ENCODE results near the gene NOS1AP. TPM values are rescaled to one million over a fixed set of nuclear protein-coding genes. Genes with fewer than 3 reads are reported as not detected.
A peak's percentile ranks its signal among the peaks of the same experiment; 100 is the strongest.

Gene NOS1AP
- total RNA-seq, 1 donor from 2014 or later = 4.5 TPM

DNA sequence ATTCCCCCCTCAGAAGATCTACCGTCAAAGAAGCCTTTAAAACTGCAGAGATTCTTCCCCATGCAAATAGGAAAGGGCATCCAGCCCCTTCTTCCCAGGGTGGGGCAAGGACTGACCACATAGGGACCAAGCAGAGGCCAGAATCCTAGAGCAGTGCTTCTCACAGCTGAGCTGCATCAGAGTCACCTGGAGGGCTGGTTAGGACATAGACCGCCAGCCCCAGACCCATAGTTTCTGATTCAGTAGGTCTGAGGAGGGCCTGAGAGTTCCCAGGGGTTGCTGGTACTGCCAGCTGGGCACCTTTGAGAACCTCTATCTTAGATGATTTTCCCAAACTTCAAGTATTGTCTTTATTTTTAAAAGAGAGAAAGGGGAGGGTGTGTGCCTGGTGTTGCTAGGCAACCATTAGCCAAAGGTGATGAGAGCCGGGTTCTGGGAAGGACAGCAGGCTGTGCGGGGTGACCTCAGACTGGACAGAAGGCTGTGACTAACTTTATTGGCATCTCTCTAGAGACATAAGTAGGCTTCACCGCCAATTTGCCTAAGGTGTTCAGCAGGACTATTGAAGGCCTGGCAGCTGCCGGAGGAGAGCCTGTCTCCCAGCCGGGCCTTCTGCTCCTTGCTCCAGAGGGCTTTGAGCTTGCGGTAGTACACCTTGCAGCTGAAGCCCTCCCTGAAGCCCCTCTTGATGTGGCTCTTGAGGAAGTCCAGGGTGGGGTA is 304.2 kb downstream of the NOS1AP start:
- Mint-ChIP-seq H3K27me3 (ENCODE audit: low read depth) (no peaks in the 10 kb centered on the region), H3K36me3 (ENCODE audit: low read depth) (peaks cover 2% of the 10 kb centered on the region), H3K9me3 (ENCODE audit: low read depth) (no peaks in the 10 kb centered on the region), H3K4me1 (ENCODE audit: low read depth) (peaks cover 19% of the 10 kb centered on the region), H3K27ac (ENCODE audit: unreplicated experiment) (peak overlapping the region; percentile 51), H3K4me3 (ENCODE audit: unreplicated experiment) (no peak overlapping the region)
- no peak for DNase-seq (ENCODE audit: low spot score)
- TF ChIP-seq, protein P1, sequence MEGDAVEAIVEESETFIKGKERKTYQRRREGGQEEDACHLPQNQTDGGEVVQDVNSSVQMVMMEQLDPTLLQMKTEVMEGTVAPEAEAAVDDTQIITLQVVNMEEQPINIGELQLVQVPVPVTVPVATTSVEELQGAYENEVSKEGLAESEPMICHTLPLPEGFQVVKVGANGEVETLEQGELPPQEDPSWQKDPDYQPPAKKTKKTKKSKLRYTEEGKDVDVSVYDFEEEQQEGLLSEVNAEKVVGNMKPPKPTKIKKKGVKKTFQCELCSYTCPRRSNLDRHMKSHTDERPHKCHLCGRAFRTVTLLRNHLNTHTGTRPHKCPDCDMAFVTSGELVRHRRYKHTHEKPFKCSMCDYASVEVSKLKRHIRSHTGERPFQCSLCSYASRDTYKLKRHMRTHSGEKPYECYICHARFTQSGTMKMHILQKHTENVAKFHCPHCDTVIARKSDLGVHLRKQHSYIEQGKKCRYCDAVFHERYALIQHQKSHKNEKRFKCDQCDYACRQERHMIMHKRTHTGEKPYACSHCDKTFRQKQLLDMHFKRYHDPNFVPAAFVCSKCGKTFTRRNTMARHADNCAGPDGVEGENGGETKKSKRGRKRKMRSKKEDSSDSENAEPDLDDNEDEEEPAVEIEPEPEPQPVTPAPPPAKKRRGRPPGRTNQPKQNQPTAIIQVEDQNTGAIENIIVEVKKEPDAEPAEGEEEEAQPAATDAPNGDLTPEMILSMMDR (IDR thresholded peaks at IDR 0.05) = no peak

DNA sequence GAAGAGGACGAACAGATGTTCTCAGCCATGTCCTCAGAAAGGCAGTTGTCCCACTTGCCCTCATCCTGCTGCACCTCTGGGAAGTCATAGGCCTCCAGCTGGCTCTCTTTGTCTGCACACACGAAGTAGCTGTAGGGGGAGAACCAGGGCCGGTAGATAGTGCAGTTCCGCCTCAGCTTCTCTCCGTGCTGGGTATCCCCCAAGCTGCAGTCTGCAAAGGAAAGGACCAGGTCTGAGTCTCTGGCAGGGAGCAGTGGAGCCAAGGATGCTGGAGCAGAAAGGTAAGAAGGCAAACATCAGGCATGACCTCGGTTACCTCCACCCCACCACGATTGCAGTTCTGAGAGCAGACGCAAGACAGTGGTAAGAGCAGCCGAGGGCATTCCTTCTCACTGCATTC is 304.9 kb downstream of the NOS1AP start:
- TF ChIP-seq, protein P1 (IDR thresholded peaks at IDR 0.05) = no peak
- no peak for DNase-seq (ENCODE audit: low spot score)
- no peak overlapping the region for H3K4me3 Mint-ChIP-seq (ENCODE audit: unreplicated experiment)
- no peaks in the 10 kb centered on the region for H3K27me3 Mint-ChIP-seq (ENCODE audit: low read depth)
- H3K36me3 Mint-ChIP-seq (ENCODE audit: low read depth) = peaks cover 2% of the 10 kb centered on the region
- H3K9me3 Mint-ChIP-seq (ENCODE audit: low read depth) = no peaks in the 10 kb centered on the region
- H3K4me1 Mint-ChIP-seq (ENCODE audit: low read depth) = peaks cover 19% of the 10 kb centered on the region
- no peak overlapping the region for H3K27ac Mint-ChIP-seq (ENCODE audit: unreplicated experiment)

DNA sequence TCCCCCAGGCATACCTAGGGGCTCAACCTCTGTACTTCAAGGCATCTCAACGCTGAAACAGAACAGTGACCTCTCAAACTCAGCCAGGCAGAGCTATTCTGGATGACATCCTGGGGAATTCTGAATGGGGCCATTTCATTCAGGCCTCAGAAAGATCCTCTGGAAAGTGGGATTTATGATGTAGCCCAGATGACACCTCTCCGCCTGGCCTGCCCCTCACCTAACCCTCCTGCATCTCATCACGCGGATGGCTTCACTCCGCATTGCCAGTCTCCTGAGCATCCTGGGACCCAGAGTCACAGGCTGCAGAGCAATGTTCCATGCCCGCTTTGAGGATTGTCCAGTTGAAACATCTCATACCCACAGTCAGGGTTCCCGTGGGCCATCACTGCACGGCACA is 306.0 kb downstream of the NOS1AP start:
- H3K27ac Mint-ChIP-seq (ENCODE audit: unreplicated experiment) = no peak overlapping the region

DNA sequence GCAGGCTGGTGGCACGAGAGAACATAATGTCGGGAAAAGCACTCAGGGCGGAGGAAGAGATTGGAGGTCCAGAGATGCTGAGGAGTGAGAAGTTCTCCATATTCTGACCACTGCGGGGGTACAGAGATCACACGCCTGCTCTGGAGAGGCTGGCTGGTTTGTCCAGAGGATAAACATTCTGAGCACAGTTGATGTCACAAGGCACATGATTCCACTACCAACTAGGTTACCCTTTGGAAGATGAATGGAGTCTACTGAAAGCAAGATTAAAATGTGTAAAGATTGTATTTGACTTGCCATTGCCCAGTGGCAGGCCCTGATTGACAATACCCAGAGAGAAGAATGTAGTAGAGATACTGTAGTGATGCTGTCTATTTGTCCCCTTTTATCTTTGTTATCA is 307.2 kb downstream of the NOS1AP start, which contains the start of gene SPATA46:
Gene SPATA46 (minus strand): TSS at position 164 of the 400 bp plus-strand sequence. CDS start 64 bp downstream, at position 100.
- no peak for DNase-seq (ENCODE audit: low spot score)
- no peaks in the 10 kb centered on the region for H3K9me3 Mint-ChIP-seq (ENCODE audit: low read depth)
- H3K4me1 Mint-ChIP-seq (ENCODE audit: low read depth) = peaks cover 17% of the 10 kb centered on the region
- no peak within 1 kb of the TSS for H3K4me3 Mint-ChIP-seq (ENCODE audit: unreplicated experiment)
- H3K27ac Mint-ChIP-seq (ENCODE audit: unreplicated experiment) = no peak within 1 kb of the TSS
- peaks cover 2% of the 10 kb centered on the region for H3K36me3 Mint-ChIP-seq (ENCODE audit: low read depth)
- H3K27me3 Mint-ChIP-seq (ENCODE audit: low read depth) = no peaks in the 10 kb centered on the region
- TF ChIP-seq, protein P1 (IDR thresholded peaks at IDR 0.05) = no peak

More for the DNA sequence above, 306.0 kb downstream of the NOS1AP start:
- H3K36me3 Mint-ChIP-seq (ENCODE audit: low read depth) = peaks cover 2% of the 10 kb centered on the region
- no peak for DNase-seq (ENCODE audit: low spot score)
- H3K4me1 Mint-ChIP-seq (ENCODE audit: low read depth) = peaks cover 19% of the 10 kb centered on the region
- TF ChIP-seq, protein P1 (IDR thresholded peaks at IDR 0.05) = no peak
- H3K9me3 Mint-ChIP-seq (ENCODE audit: low read depth) = no peaks in the 10 kb centered on the region
- H3K27me3 Mint-ChIP-seq (ENCODE audit: low read depth) = no peaks in the 10 kb centered on the region
- no peak overlapping the region for H3K4me3 Mint-ChIP-seq (ENCODE audit: unreplicated experiment)

DNA sequence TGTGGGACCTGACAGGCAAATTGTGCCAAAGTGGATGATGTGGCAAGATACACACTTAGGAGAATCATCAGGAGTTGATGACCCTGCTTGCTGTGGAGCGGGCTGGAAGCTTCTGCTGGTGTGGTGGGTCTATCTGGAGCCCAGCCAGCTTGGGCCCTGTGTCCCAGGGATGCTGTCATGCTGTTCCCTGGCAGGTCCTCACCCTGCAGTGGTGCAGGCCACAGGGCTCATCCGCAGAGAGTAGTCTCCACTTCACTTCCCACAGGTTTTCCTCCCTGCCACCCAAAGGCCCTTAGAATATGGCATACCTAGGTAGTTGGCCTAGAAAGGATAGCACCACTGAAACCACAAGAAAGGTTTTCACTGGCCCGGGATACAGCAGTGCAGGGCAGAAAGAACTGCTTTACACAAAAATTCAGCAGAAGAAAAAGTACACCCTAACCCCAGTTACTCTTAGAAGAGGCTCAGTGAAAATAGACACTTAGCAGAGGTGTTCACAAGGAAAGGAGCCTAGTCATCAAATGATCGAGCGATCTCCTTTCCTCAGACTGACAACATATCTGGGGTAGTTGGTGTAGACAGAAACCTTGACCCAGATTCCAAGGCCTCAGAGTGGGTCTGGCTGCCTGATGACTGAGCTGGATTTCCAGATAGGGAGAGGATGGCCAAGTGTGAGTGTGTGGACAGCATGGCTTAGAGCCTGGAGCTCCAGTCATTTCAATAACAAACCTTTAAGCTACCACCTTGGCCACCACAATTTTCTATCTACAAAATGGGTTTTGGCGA is 310.8 kb downstream of the NOS1AP start:
- DNase-seq (ENCODE audit: low spot score) = no peak
- TF ChIP-seq, protein P1 (IDR thresholded peaks at IDR 0.05) = no peak
- H3K36me3 Mint-ChIP-seq (ENCODE audit: low read depth) = peaks cover 8% of the 10 kb centered on the region
- H3K27me3 Mint-ChIP-seq (ENCODE audit: low read depth) = no peaks in the 10 kb centered on the region
- no peak overlapping the region for H3K27ac Mint-ChIP-seq (ENCODE audit: unreplicated experiment)
- no peak overlapping the region for H3K4me3 Mint-ChIP-seq (ENCODE audit: unreplicated experiment)
- H3K9me3 Mint-ChIP-seq (ENCODE audit: low read depth) = no peaks in the 10 kb centered on the region
- no peaks in the 10 kb centered on the region for H3K4me1 Mint-ChIP-seq (ENCODE audit: low read depth)
